ENCODE measurements around the gene AGPAT2.

AGPAT2 gene

DNA sequence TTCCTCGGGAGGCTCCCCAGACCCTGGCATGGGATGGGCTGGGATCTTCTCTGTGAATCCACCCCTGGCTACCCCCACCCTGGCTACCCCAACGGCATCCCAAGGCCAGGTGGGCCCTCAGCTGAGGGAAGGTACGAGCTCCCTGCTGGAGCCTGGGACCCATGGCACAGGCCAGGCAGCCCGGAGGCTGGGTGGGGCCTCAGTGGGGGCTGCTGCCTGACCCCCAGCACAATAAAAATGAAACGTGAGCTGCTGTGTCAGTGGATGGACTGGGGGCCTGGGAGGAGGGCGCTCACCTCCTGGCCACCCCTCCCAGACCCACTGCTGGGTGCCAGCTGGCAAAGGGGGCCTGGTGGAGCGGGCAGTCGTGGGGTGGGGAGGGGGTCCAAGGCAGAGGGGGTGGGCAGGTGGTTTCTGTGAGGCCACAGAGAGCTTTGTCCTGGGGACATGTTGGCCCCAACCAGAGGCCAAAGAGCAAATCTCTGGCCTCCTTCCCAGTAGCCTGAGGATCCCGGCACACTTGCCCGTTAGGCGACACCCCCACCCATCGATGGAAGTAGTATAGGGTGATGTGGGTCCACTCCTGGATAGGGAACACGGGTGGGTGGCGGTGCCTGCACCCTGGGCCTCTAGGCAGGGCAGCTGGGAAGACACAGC is 14.7 kb downstream of the AGPAT2 start:
- DNase-seq, result no peak

DNA sequence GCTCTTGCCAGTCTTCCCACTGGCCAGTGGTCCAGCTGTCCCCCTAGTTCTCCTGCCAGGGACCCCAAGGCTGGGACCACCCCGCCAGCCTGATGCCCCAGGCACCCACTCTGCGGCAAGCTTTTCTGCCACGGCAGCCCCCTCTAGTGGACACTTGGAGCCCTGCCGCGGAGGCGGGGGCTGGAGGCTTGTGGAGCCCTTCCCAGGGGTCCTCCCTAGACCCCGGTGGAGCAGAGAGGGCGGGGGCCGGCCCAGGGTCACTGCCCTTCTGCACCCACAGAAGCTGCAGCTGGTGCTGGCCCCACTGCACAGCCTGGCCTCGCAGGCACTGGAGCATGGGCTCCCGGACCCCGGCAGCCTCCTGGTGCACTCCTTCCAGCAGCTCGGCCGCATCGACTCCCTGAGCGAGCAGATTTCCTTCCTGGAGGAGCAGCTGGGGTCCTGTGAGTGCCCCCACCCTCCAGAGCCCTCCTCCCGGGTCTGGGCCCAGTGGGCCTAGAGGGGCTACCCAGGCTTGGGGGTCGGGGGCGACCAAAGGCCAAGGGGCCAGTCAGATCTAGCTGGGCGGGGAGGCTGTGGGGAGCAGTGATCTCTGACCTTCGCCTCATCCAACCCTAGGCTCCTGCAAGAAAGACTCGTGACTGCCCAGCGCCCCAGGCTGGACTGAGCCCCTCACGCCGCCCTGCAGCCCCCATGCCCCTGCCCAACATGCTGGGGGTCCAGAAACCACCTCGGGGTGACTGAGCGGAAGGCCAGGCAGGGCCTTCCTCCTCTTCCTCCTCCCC is 15.4 kb downstream of the AGPAT2 start:
- DNase-seq, result no peak

DNA sequence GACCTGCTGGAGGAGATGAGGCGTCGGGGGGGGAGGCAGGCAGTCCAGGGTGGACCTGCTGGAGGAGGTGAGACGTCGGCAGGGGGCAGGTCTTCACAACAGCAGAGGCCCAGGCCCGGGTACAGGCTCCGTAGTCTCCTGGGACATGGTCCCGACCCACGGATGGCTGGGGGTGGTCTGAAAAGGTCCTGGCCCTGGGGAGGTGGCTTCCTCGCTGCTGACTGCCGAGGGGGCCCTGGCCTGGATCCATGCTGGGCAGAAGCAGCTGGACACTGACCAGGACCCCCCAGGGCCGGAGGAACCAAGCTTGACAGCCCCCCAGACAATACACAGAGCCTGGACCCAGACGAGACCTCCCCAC is 16.0 kb downstream of the AGPAT2 start:
- DNase-seq, result no peak

DNA sequence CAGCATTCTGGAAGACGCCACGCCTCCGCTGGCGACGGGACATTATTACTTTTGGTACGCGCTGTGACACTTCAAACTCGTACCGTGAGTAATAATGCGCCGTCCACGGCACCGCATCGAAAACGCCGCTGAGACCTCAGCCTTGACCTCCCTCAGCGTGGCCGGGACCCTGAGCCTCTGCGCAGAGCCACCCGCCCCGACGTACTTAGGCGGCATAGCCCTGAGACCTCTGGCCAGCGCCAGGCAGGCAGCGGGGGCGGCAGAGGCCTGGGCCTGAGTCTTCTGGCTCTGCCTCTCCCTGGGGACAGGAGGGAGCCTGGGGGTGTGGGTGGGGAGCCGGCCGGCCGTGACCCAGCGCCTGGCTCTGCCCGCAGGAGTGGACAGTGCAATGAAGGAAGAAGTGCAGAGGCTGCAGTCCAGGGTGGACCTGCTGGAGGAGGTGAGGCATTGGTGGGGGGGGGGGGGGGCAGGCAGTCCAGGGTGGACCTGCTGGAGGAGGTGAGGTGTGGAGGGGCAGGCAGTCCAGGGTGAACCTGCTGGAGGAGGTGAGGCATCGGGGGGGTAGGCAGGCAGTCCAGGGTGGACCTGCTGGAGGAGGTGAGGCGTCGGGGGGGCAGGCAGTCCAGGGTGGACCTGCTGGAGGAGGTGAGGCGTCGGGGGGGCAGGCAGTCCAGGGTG is 16.5 kb downstream of the AGPAT2 start:
- no peak for DNase-seq

DNA sequence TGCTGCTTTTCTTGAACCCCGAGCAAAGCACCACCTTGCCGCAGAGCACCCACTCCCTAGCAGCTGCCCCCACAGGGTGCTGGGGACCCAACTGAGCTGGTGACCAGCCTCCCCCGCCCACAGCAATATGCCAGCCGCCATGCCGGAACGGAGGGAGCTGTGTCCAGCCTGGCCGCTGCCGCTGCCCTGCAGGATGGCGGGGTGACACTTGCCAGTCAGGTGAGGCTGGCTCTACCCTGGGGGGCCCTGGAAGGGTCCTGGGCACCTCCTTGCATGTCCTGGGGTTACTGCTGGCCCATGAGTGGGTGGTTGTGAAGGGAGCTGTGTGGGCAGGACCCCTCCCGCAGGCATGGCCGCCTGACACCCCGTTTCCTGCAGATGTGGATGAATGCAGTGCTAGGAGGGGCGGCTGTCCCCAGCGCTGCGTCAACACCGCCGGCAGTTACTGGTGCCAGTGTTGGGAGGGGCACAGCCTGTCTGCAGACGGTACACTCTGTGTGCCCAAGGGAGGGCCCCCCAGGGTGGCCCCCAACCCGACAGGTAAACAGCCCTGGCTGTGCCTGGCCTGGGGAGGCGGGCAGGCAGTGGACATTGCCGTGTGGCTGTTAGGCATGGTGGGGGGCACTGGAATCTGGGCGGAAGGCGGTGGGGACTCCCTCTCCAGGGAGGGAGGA is 17.3 kb downstream of the AGPAT2 start:
- DNase-seq, result no peak

DNA sequence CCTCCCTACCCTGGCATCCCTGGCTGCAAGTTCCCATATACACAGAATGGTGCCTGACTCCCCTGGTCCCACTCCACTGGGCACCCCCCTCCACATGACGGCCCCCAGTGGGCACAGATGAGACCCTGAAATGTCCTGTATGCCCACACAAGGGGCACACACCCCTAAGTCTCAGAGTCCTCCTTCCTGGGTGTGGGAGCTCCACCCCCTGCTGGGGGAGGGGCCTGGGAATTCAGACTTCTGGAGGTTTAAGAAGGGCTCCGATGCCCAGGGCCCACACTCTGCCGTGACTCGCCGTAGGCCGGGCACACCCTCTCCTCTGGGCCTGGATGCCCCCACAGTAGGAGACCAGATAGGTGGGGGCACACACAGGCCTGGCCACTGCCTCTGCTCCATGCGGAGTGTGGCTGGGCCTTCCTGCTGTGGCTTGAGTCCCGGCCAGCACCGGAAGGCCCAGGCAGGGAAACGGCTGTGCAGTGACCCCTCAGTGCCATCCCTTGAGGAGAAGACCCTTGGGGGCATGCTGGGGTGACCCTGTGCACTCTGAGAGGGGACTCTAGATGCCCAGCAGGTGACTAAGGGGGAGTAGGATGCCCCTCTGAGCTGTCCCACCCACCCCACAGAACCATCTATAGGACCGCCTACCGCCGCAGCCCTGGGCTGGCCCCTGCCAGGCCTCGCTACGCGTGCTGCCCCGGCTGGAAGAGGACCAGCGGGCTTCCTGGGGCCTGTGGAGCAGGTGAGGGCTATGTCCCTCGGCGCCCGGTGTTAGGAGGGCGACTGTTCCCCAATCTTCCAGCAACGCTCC is 18.1 kb downstream of the AGPAT2 start:
- no peak for DNase-seq

DNA sequence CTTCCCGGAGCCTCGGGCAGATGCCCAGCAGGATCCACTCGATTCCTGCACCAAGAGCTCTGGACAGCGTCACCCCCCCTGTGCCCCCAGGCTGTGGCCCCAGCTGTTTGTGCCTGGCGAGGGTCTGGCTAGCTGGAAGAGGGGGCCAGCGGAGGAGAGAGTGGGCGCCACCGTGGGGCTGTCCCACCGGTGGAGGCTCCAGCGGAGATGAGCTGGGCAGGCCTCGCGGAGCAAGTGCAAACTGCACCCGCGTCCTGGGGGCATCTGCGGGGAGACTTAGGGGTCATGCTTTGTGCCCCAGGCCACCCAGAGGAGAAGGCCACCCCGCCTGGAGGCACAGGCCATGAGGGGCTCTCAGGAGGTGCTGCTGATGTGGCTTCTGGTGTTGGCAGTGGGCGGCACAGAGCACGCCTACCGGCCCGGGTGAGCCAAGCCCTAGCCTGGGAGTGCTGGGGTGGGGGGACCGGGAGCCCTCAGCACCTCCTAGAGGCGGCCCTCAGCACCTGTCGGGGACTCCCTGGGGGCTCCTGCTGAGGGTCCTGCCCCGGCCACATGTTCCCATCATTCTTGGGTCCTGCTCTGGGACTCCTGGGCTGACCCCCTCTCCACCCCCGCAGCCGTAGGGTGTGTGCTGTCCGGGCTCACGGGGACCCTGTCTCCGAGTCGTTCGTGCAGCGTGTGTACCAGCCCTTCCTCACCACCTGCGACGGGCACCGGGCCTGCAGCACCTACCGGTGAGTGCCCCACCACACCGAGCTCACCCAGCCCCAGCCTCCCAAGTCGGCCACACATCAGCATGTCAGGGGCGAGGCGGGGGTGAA is 19.1 kb downstream of the AGPAT2 start:
- no peak for DNase-seq

DNA sequence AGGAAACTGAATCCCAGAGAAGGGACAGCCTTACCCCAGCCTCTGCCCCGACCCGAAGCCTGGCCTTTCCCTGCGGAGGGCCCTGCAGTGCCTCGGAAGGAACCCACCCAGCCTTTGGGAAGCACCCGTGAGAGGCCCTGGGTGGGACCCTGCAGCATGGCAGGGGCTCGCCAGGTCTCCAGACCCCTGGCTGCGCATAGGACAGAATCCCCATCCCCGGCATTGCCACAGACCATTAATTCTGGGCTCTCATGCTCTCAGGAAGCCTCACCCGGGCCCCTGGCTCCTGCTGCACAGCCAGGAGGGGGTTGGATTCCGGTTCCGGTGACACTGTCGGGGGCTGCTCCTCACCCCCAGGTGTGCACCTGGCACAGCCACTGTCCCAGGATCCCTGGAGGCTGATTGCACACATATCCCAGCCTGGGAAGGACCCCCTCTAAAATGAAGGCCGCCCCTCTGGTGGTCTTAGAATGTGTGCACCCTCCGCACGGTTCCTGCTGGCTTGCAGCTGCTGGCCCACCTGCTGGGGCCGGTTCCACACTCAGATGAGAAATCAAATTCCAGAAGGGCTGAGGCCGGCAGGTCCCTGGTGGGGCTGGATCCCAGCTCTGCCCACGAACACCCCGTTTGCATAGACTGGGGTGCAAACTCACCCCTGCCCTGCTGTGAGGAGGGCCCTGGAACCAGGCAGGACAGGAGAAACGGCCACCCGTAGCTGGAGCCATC is 19.9 kb downstream of the AGPAT2 start:
- no peak for DNase-seq

DNA sequence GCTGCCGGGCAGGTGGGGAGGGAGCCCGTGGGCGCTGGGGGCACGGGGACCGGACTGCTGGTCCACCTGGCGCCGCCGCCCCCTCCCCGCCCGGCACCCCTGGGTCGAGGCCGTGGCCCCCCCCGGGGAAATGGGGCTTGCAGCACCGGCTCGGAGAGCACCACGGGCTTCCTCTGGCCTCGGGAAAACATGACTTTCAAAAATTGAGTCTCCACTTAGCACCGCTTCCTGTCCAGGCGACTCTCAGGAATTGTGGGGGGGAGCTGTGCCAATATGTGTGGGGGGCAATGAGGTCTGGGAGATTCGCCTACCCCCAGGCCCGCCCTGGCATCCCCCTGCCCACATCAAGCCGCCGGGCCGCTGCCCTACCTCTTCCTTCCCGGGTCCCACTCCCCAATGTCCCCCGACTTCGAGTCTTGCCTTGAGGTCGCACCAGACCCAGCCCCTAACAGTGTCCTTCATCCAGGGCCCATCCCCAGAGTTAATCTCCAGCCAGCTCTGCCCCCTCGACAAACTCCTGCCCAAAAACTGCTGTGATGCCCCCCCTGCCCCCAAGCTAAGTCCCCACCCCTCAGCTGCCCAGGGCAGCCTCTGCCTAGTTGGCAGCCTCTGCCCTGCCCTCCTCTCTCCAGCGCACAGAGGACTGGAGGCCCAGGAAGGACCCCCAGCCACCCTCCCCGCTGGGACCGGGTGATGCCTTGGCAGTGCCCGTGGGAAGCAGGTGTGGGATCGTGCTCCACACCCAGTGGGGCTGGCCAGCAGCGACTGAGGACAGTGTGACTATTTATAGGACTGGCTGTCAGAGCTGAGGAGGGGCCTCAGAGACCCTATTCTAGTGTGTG is 20.7 kb downstream of the AGPAT2 start:
- DNase-seq, result no peak

DNA sequence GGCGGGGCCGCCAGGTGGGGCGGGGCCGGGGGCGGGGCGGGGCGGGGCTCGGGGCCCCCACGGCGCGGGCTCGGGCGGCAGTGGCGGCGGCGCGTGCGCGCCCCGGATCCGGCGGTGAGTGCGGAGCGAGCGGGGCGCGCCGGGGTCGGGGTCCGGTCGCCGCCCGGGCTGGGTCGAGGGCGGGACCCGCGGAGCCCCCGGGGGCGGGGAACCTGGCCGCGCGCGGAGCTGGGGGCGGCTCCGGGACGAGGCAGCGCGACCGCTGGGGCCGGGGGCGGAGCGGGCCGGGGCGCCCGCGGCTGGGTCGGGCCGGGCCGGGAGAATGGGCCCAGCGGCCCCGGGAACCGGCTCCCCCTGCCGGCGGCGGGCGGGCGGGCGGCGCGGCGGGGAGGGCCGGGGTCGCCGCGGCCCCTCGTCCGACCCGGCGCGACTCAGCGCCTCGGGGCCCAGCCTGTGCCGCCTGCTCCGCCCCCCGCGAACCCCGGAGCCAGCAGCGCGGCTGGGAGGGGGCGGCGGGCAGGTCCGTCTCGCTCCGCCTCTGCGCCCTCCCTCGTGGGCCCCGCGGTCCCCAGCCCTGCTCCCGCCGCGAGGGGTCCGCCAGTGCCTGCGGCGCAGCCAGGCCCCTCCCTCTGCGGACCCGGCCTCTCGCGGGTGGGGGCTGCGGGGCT is 21.4 kb downstream of the AGPAT2 start:
- peak; percentile 11 for DNase-seq

DNA sequence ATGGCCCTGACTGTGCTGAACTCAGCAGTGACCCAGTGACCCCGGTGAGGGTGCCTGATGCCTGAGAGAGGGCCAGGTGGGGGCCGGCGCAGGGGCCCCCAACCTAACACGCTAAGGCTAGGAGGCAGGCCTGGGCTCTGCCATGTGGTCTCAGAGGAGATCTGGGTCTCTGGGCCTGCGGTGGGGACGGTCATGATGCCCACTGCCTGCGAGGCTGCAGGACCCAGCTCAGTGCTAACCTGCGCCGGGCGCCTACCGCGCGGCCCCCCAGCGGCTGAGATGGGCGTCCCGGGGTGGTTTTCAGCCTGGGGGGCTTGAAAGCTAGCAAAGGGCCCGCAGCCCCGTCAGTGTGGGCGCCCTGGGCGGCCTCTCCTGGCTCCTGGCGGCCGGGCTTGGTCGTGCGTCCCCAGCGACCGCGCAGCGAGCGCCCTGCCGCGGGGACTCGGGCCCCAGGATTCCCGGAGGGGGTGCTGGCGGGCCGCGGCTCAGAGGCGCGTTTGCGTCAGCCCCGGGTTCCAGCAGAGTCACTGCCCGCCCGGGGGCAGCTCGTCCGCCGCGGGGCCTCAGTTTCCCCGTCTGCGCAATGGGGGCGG is 22.1 kb downstream of the AGPAT2 start:
- DNase-seq, result no peak

DNA sequence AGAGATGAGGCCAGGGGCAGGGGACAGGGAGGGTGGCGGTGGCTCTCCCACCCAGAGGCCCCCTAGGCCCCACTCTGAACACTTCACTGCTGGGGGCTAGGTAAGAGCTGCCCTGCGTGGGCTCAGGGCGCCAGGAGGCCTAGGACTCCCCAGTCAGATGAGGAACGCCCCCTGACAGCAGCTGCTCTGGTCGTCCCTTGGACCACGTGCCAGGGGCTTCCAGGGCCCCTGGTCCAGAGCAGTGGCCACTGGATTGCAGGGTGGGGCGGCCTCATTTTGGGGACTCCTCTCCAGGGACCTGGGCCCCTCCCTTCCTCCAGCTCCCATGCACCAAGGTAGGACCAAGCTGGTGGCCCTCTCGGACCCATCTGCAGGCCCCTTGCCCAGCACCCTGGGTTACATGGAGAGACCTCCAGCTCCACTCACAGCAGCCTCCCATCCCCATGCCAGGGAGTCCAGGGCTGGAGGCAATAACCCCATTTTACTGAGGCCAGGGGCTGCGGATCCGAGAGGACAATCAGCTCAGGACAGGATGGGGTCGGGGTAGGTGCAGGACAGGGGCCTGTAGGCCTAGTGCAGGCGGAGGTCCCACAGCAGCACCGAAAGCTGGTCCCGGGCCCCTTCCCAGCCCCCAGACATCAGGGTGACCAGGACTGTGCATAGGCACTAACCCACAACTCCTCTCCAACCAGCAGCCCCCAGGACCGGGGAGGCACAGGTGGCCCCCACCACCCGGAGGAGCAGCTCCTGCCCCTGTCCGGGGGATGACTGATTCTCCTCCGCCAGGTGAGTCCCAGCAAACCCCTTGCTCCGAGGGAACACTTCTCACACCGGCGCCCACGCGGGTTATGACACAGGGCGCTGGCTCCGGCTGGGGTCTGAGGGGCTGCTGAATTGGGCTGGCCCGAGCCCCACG is 23.0 kb downstream of the AGPAT2 start:
- DNase-seq, result no peak

DNA sequence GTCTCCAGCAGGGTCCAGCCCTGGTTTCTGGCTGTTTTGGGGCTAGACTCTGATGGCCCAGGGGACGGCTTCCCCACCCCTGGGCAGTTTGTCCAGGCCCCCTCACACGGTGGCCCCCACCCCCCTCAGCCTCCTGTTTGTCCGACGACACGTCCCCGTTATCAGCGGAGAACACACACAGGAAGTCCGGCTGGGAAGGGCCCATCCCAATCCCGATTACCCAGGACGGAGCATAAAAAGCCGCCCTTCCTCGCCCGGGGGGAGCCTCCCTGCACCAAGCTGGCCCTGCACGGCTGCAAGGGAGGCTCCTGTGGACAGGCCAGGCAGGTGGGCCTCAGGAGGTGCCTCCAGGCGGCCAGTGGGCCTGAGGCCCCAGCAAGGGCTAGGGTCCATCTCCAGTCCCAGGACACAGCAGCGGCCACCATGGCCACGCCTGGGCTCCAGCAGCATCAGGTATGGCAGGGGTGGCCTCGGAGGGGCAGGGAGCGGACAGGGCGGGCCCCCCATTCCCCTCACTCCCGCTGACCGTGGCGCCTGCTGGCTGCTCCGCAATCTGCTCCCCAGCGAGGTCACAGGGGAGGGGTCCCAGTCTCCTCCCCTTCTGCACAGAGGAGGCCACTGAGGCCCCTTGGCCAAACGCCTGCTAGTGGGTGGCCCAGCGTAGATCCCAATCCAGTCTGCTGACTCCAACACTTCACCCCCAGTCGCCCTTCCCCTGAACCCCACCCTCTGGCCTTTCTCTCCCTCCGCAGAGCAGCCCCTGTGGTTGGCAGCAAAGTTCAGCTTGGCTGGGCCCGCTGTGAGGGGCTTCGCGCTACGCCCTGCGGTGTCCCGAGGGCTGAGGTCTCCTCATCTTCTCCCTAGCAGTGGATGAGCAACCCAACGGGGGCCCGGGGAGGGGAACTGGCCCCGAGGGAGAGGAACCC is 24.3 kb downstream of the AGPAT2 start, which contains the start of gene EGFL7:
EGFL7 (plus strand) TSS at position 261 of the 926 bp plus-strand sequence. CDS start 5,367 bp downstream, outside the sequence.
- DNase-seq, result no peak

DNA sequence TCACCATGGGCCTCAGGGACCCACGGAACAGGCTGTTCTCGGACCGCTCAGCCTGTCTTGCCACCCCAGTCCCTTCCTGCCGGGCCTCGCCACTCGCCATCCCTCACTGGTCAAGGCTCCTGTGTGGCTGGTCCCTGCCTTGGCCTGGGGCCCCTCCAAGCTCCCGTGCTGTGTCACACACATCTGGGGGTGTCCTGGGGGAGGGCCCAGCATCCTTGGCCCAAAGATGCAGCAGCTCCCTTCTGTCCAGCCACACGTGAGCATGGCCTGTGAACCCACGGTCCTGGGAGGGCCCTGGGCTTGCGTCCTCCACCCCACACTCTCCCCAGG is 25.0 kb downstream of the AGPAT2 start:
- DNase-seq, result no peak

DNA sequence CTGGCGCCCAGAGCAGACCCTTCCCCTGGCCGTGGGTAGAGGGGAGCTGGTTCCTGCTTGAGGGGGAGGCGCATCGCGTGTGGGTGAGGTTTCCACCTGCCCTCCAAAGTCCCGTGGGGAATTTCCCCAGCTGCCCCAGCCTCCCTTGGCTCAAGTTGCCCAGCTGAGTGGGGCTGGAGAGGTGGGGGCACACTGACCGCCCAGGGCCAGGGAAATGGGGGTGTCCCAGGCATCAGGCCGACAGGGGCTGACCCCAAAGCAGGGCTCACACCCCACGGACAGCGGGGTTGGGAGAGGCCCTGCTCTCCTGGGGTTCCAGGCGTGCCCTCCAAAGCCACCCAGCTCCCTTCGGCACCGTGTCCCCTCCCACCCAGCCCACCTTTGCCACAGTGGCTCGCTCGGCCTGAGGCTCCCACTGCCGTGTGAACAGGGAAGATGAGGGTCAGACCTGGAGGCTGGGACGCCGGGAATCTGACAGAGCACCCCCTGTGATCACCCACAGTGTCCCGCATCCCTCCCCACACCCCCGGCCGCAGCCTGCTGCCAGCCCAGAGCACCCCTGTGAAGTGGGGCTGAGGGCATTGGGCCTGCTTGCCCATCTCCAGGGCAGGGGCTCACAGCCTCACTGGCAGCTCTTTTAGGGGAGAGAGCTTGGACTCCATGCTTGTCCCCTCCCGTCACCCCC is 25.5 kb downstream of the AGPAT2 start:
- no peak for DNase-seq

DNA sequence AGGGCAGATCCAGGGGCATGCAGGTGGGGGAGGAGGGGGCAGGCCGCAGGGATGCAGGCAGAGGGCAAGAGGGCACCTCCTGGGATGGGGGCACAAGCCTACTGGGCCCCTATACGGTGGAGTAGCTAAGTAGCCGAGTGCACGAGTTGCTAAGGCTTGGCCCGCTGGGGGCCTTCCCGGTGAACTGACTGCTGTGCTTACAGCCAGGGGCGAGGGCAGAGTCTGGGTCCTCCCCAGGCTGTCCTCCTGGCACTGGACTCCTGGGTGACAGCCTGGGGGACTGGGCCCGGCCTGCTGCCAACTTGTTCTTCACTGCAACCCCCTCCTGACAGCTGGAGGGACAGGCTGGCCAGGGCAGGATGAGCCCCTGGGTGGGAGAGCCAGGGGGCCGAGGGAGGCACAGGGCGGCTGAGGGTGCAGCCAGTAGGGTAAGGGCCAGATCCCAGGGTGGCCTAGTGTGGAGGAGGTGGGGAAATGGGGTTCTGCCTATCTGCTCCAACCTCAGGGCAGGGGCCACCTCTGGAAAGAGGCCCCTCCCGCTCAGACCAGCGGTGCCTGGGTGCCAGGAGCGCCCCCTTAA is 26.2 kb downstream of the AGPAT2 start:
- DNase-seq, result no peak
